SH-SY5Y (cell line): Measurements from ENCODE around the gene SAV1.

Experiments
- GATA2 ChIP-seq: IDR thresholded peaks from 2 replicates; pipeline ENCODE4 v1.6.1; 2011; ENCODE audit warnings: mild to moderate bottlenecking, low read depth, low read length
- GATA3 ChIP-seq: IDR thresholded peaks from 2 replicates; pipeline ENCODE4 v1.6.1; 2011; ENCODE audit warnings: low read depth, mild to moderate bottlenecking, low read length, moderate library complexity

DNA sequence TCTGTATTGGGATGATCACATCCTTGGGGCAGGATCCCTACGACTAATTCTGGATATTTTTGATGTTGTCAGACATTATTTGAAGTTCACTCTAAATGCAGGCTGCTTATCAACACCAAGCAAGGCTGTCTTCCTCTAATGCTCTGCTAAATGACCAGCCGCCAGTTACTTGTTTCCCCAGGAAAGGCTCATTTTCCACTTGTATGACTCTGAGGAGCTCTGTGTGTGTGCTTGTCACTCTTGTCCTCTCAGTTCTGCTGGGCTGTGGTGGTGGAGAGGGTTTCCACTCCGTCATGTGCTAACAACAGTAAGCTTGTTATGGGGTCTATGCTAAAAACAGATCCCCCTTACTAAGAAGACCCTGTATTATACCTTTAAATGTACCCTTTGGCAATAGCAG is 66.1 kb downstream of the SAV1 start:
- TF ChIP-seq GATA2 = no peak
- TF ChIP-seq GATA3 = no peak
